Measurements from ENCODE around the gene ADCY5. TPM values are rescaled to one million over a fixed set of nuclear protein-coding genes. Genes with fewer than 3 reads are reported as not detected.

ADCY5 gene
- total RNA-seq, 1 donor from 2014 or later = not detected

DNA sequence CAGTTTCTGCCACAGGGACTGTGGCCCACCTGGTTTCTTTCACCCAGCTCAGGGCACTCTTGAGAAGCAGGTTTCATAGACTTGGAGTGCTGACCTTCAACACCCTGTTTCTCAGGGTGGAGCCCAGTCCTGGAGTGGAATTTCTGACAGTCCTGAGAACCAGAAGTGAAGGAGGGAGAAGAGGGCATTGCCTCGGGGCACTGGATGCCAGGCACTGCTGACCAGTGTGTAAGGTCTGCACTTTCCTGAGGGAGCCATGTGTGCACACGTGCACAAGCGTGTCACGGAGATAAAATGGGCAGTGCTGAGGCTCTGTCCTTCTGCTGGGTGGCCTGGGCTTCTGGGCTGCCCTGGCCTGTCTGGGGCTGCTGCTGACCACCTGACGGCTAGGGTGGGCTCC lies 128.7 kb downstream of the ADCY5 start:
- H3K27ac Mint-ChIP-seq = no peak overlapping the region
- peaks cover under 1% of the 10 kb centered on the region for H3K27me3 Mint-ChIP-seq (ENCODE audit: low read depth)
- no peaks in the 10 kb centered on the region for H3K4me1 Mint-ChIP-seq (ENCODE audit: low read depth)
- no peak overlapping the region for H3K4me3 Mint-ChIP-seq (ENCODE audit: low read depth)
- no peak for DNase-seq (ENCODE audit: low spot score)
- no peaks in the 10 kb centered on the region for H3K9me3 Mint-ChIP-seq
- H3K36me3 Mint-ChIP-seq (ENCODE audit: low read depth) = no peaks in the 10 kb centered on the region
- intact Hi-C loops (cut with micrococcal nuclease) = no loop called here

DNA sequence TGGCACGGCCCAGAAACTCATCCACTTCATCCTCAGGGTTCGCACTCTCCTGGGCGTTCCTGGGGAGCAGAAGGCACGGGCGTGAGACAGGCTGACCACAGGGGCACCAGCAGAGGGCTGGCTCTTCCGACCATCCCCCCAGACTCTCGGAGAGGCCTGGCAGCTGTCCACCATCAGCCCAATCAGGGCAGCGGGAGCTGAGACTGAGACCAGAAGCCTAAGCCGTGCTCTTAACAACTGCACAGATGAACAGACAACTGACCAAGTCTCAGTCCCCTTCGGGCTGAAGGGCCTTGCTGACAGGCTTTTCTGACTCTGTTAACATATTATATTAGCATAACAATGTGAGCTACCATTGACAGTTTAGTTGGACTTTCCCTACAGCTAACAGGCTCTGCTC lies 129.1 kb downstream of the ADCY5 start:
- H3K27me3 Mint-ChIP-seq (ENCODE audit: low read depth) = peaks cover 5% of the 10 kb centered on the region
- no peaks in the 10 kb centered on the region for H3K9me3 Mint-ChIP-seq
- no peaks in the 10 kb centered on the region for H3K36me3 Mint-ChIP-seq (ENCODE audit: low read depth)
- H3K4me1 Mint-ChIP-seq (ENCODE audit: low read depth) = no peaks in the 10 kb centered on the region
- no peak overlapping the region for H3K4me3 Mint-ChIP-seq (ENCODE audit: low read depth)
- intact Hi-C loops (cut with micrococcal nuclease) = no loop called here
- no peak for DNase-seq (ENCODE audit: low spot score)
- H3K27ac Mint-ChIP-seq = no peak overlapping the region

DNA sequence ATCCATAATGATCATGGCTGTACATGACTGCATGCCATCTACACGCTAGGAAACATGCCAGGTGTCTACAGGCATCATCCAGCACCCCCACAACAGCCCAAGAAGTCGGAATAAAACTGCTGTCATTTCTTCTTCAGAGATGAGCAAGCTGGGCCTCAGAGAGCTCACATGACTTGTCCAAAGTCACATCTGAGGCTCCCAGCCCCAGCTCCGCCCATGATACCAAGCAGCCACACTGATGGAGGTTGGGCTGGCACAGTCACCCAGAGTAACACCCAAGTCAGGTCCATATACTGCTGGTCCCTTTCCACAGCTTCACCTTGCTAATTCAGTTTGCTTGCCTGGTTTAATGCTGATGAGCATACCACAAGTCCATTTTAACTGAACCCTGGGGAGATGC lies 130.5 kb downstream of the ADCY5 start:
- Mint-ChIP-seq H3K9me3 (no peaks in the 10 kb centered on the region), H3K27me3 (ENCODE audit: low read depth) (peaks cover 7% of the 10 kb centered on the region), H3K4me3 (ENCODE audit: low read depth) (no peak overlapping the region), H3K36me3 (ENCODE audit: low read depth) (no peaks in the 10 kb centered on the region), H3K4me1 (ENCODE audit: low read depth) (no peaks in the 10 kb centered on the region), H3K27ac (no peak overlapping the region)
- intact Hi-C loops (cut with micrococcal nuclease) = no loop called here
- no peak for DNase-seq (ENCODE audit: low spot score)

DNA sequence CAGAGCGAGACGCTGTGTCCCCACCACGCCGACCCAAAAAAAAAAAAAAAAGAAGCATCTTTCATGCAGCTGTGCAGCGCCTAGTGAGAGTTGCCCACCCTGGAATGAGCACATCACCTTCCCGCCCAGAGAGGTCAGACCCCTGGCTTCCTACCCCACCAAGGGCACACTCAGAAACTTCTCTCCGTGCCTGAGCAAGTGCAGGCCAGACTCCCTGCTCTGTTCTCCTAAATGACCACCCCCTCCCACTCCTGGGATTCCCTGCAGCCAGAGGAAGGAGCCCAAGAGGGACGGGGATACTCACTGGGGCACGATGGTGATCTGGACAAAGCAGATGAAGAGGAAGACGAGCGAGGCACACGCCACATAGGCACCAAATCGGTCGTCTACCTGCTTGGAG lies 131.2 kb downstream of the ADCY5 start:
- Mint-ChIP-seq H3K4me3 (ENCODE audit: low read depth) (no peak overlapping the region), H3K27ac (no peak overlapping the region), H3K4me1 (ENCODE audit: low read depth) (no peaks in the 10 kb centered on the region), H3K27me3 (ENCODE audit: low read depth) (peaks cover 7% of the 10 kb centered on the region), H3K9me3 (no peaks in the 10 kb centered on the region), H3K36me3 (ENCODE audit: low read depth) (no peaks in the 10 kb centered on the region)
- intact Hi-C loops (cut with micrococcal nuclease) = no loop called here
- no peak for DNase-seq (ENCODE audit: low spot score)

DNA sequence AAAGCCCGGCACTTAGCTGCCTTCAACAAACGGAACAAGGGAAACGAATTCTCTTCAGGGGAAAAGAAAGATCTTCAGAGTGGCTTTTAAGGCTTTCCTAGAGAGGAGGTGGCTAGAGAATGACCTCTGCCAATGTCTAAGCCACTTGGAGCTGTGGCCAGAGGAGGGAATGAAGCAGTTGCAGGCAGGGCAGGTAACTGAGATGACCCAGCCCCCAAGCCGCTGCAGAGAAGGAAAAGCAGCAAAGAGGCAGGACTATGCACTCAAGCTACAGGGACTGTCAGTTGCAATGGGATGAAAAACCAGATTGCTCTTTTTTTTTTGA lies 133.7 kb downstream of the ADCY5 start:
- Mint-ChIP-seq H3K27me3 (ENCODE audit: low read depth) (peaks cover 7% of the 10 kb centered on the region), H3K36me3 (ENCODE audit: low read depth) (no peaks in the 10 kb centered on the region), H3K4me1 (ENCODE audit: low read depth) (no peaks in the 10 kb centered on the region), H3K9me3 (no peaks in the 10 kb centered on the region), H3K27ac (no peak overlapping the region), H3K4me3 (ENCODE audit: low read depth) (no peak overlapping the region)
- intact Hi-C loops (cut with micrococcal nuclease) = no loop called here
- no peak for DNase-seq (ENCODE audit: low spot score)

DNA sequence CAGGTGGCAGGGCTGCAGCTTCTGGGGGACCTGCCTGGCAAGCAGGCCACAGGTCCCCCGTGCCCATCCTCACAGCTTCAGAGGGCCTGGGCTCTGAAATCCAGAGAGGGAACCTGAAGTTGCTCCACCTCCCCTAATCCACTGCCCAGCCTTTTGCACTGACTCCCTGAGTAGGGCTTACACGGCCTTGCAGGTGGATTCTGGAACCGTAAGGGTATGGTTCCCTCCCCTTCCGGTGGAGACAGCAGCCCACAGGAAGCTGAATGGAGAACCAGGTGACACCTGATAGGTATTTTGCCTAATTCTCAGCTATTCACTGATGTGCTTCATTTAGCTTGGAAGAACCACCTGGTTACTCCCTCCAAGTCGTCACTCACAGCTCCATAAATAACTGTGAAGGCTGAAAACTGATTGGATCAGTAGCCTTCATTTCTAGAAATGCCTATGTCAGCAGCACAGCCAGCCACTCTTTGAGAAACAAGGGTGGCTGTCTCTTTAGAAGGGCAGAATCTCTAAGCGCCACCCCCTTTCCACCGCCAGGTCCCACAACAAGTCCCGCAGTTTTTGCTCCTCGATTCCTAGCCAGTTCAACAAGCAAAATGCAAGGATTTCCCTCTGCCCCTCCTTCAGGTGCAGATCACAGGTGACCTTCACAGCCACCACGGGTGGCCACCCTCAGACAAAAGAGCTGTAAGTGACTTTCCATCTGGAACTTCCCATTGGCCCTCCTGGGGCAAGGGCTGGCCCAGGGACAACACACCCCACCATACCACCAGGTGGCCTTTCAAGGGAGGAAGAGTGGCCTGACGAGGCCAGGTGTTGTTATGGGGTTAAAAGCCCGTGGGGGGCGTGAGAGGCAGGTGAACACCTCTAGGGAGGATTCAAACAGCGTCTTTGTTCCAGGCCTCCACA lies 134.3 kb downstream of the ADCY5 start:
- H3K4me1 Mint-ChIP-seq (ENCODE audit: low read depth) = no peaks in the 10 kb centered on the region
- no peak for DNase-seq (ENCODE audit: low spot score)
- H3K4me3 Mint-ChIP-seq (ENCODE audit: low read depth) = no peak overlapping the region
- no peaks in the 10 kb centered on the region for H3K9me3 Mint-ChIP-seq
- H3K27ac Mint-ChIP-seq = no peak overlapping the region
- H3K27me3 Mint-ChIP-seq (ENCODE audit: low read depth) = peaks cover 7% of the 10 kb centered on the region
- intact Hi-C loops (cut with micrococcal nuclease) = no loop called here
- H3K36me3 Mint-ChIP-seq (ENCODE audit: low read depth) = no peaks in the 10 kb centered on the region

DNA sequence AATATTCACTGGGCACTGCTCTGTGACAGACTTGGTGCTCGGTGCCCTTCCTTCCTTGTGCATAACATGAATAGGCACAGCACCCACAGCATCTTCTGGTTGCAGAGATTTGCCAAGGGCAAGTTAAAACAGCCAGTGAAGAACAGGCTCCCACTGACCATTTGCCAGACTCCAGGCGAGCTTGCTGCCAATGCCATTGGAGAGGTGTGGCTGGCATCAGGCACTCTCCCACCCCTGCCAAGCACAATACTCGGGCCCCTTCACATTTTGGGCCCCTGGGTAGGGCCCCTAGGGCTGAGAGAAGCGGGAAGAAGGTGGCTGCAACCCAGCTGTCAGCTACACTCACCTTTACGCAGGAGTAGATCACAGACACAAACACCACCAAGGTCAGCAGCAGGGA lies 135.0 kb downstream of the ADCY5 start:
- Mint-ChIP-seq H3K4me1 (ENCODE audit: low read depth) (no peaks in the 10 kb centered on the region), H3K27me3 (ENCODE audit: low read depth) (peaks cover 7% of the 10 kb centered on the region)
- intact Hi-C loops (cut with micrococcal nuclease) = no loop called here

DNA sequence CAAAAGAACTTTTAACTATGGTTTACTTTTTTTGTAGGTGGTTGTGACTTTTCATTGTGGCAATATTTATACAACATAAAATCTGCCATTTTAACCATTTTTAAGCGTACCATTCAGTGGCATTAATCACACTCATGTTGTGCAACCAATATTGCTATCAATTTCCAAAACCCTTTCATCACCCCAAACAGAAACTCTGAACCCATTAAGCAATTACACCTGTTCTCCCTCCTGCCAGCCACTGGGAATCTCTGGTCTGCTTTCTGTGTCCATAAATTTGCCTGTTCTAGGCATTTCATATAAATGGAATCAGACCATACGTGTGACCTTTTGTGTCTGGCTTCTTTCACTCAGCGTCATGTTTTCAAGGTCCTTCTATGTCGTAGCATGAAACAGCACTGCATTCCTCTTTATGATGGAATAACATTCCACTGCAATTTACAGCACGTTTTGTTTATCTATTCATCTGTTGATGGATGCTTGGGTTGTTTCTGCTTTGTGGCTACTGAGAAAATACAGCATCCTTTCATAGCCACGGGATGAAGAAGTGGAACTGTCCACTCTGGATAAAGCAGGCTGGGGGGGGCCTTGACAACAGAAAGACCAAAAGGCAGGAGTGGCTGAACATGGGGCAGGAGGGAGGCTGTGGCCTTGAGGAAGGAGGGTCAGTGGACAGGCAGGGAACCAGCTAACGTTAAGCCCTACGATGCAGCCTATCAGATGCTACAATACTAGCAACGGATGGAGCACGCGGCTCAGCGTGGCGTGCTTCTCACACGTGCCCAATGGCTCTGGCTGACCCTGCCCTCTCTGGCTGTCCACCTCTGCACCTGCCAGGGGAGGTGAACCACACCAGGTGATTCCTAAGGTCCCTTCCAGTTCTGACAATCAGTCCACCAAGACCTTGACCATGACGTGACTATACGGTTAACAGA lies 136.3 kb downstream of the ADCY5 start:
- no peak overlapping the region for H3K4me3 Mint-ChIP-seq (ENCODE audit: low read depth)
- H3K4me1 Mint-ChIP-seq (ENCODE audit: low read depth) = no peaks in the 10 kb centered on the region
- no peak overlapping the region for H3K27ac Mint-ChIP-seq
- intact Hi-C loops (cut with micrococcal nuclease) = no loop called here
- H3K9me3 Mint-ChIP-seq = no peaks in the 10 kb centered on the region
- peaks cover 7% of the 10 kb centered on the region for H3K27me3 Mint-ChIP-seq (ENCODE audit: low read depth)
- H3K36me3 Mint-ChIP-seq (ENCODE audit: low read depth) = no peaks in the 10 kb centered on the region
- DNase-seq (ENCODE audit: low spot score) = no peak

More for the DNA sequence above, 135.0 kb downstream of the ADCY5 start:
- Mint-ChIP-seq H3K36me3 (ENCODE audit: low read depth) (no peaks in the 10 kb centered on the region), H3K4me3 (ENCODE audit: low read depth) (no peak overlapping the region), H3K27ac (no peak overlapping the region), H3K9me3 (no peaks in the 10 kb centered on the region)
- no peak for DNase-seq (ENCODE audit: low spot score)

DNA sequence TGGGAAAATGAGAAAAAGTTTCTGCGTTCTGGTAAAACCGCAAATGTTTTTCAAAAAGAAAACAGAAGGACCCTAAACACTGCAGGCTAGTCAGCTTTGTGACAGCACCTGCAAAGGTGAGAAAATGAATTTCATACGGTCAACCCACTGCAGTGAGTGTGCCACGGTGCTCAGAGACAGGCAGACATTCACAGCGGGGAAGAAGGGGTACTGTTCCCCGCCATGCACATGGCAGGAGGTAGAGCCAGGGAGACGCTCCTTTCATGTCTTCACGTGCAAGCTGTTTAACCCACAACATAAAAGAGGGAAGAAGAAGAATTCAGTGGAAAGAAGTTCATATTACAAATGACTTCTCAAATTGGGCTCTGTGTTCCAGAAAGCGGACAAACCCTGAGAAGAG lies 137.7 kb downstream of the ADCY5 start:
- H3K27ac Mint-ChIP-seq = no peak overlapping the region
- H3K4me1 Mint-ChIP-seq (ENCODE audit: low read depth) = no peaks in the 10 kb centered on the region
- intact Hi-C loops (cut with micrococcal nuclease) = no loop called here
- H3K27me3 Mint-ChIP-seq (ENCODE audit: low read depth) = peaks cover 10% of the 10 kb centered on the region
- no peak overlapping the region for H3K4me3 Mint-ChIP-seq (ENCODE audit: low read depth)
- no peaks in the 10 kb centered on the region for H3K9me3 Mint-ChIP-seq
- DNase-seq (ENCODE audit: low spot score) = no peak
- no peaks in the 10 kb centered on the region for H3K36me3 Mint-ChIP-seq (ENCODE audit: low read depth)

DNA sequence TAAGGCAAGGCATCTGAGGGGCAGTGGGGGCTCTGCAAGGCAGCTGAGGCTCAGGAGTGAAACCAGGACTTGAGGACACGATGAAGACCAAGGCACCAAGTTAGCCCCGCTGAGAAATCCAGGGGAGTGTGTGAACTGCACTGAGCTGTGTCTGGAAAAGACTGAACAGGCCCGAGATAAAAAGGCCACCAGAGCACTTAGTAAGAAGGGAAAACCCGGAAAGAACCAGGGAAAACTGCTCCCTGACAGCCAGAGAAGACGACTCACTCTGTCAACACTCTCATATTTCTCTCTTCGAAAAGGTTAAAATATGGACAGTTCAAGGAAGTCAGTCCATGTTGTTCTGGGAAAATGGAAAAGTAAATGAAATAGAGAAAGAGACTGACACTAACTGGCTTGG lies 138.1 kb downstream of the ADCY5 start:
- intact Hi-C loops (cut with micrococcal nuclease) = no loop called here
- Mint-ChIP-seq H3K9me3 (no peaks in the 10 kb centered on the region), H3K36me3 (ENCODE audit: low read depth) (no peaks in the 10 kb centered on the region), H3K4me3 (ENCODE audit: low read depth) (no peak overlapping the region), H3K4me1 (ENCODE audit: low read depth) (no peaks in the 10 kb centered on the region), H3K27me3 (ENCODE audit: low read depth) (peaks cover 12% of the 10 kb centered on the region), H3K27ac (no peak overlapping the region)
- no peak for DNase-seq (ENCODE audit: low spot score)

DNA sequence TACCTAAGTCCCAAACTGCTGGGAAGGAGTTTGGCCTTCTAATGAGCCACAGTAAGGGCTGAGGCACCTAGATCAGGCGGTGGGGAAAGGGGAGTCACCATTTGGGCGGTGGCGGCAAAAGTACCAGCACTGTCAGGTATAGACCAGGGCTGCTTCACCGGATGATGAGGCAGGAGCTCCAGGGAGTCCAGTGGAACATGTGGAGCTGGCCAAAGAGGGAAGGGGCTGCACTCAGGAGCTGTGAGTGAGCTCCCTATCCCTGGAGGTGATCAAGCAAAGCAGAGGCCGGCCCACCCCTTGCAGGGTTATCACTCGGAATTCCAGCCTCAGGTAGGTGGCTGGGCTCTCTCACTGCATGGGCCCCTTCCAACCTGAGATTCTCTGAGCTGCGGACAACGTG lies 138.7 kb downstream of the ADCY5 start:
- Mint-ChIP-seq H3K4me3 (ENCODE audit: low read depth) (no peak overlapping the region), H3K27ac (no peak overlapping the region), H3K9me3 (no peaks in the 10 kb centered on the region), H3K4me1 (ENCODE audit: low read depth) (no peaks in the 10 kb centered on the region), H3K36me3 (ENCODE audit: low read depth) (no peaks in the 10 kb centered on the region), H3K27me3 (ENCODE audit: low read depth) (peaks cover 11% of the 10 kb centered on the region)
- intact Hi-C loops (cut with micrococcal nuclease) = no loop called here
- no peak for DNase-seq (ENCODE audit: low spot score)

DNA sequence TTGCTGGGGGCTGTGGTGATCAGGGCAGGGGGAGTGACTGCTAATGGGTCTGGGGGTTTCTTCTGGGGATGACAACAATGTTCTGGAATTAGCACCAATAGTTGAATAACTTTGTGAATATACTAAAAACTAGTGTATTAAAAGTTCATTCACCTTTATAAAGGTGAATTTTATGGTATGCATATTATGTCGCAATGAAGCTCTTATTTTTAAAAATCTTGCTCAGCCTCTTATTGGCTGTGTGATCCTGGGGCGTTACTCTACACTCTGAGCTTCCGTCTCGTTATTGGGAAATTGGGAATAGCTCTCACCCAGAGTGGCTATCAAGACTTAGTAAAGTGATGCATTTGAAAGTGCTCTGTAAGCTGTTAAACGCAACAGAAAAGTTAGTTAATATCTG lies 141.8 kb downstream of the ADCY5 start:
- DNase-seq (ENCODE audit: low spot score) = no peak
- Mint-ChIP-seq H3K27ac (no peak overlapping the region), H3K36me3 (ENCODE audit: low read depth) (no peaks in the 10 kb centered on the region), H3K27me3 (ENCODE audit: low read depth) (peaks cover 4% of the 10 kb centered on the region), H3K4me3 (ENCODE audit: low read depth) (no peak overlapping the region), H3K9me3 (no peaks in the 10 kb centered on the region), H3K4me1 (ENCODE audit: low read depth) (no peaks in the 10 kb centered on the region)
- intact Hi-C loops (cut with micrococcal nuclease) = no loop called here

DNA sequence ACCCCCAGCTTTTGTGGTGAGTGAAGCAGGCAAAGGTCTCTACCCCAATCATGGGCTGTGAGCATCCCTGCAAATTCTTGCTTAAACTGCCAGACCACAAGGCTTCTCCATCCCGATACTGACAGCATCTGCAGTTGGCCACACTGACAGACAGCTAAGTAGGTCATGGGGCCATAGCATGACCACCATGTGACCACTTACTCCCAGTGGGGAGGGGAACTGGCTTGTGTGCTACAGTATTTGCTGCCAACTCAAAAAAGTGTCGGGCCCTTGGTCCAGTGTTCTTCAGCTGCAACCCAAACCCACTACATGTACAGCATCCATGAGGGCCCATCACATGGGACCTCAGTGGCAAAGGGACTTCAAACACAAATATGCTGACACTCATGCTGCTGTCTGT lies 143.7 kb downstream of the ADCY5 start:
- Mint-ChIP-seq H3K4me3 (ENCODE audit: low read depth) (no peak overlapping the region), H3K27me3 (ENCODE audit: low read depth) (peaks cover 4% of the 10 kb centered on the region), H3K9me3 (no peaks in the 10 kb centered on the region), H3K4me1 (ENCODE audit: low read depth) (no peaks in the 10 kb centered on the region), H3K36me3 (ENCODE audit: low read depth) (no peaks in the 10 kb centered on the region), H3K27ac (no peak overlapping the region)
- no peak for DNase-seq (ENCODE audit: low spot score)
- intact Hi-C loops (cut with micrococcal nuclease) = no loop called here
